Right ventricle myocardium superior (tissue), 1 donor: ENCODE measurements around the gene MIDN. TPM values are rescaled to one million over a fixed set of nuclear protein-coding genes. Genes with fewer than 3 reads are reported as not detected.
"Not testable (repeated sequence)": the region's sequence is repeated elsewhere in the genome, so short reads cannot be mapped to it uniquely, and the experiment has no call there.

Experiments
- ATAC-seq: fragments of 200-7000 bp; cut with Tn5 transposase; one replicate; pipeline ENCODE4 v1.9.1; 2020; ENCODE audit warnings: mild to moderate bottlenecking; ENCODE audit not compliant: poor library complexity
- DNase-seq: peaks from one replicate; pipeline ENCODE4 v3.0.0-alpha.2; 2020
- intact Hi-C: fragments of 100-400 bp; cut with DNase I; formaldehyde crosslinking; loops from one replicate; pipeline ENCODE4 v1.11.2; 2022
- total RNA-seq: library from RNA; stranded (reverse); fragmentation: NEBNext Ultra II Directional; extraction: Animal tissue kit (Norgen Biotek cat#: 25700); gene quantifications from one replicate; pipeline ENCODE4 v1.2.1, GENCODE V29; 2021
- donor health status: DM: no; HTN: yes; CAD: no; lungs with severe emphysema.

Gene MIDN
- total RNA-seq, 1 donor from 2014 or later: 54.1 TPM

- peak; percentile 93 for DNase-seq
- intact Hi-C loops: loop anchor here (10.0 kb wide), 1 partner anchor 215 kb away; the partner anchor contains the start of genes CNN2, RNU6-2 and TMEM259
- peak; percentile 55 for ATAC-seq
Observed at GRCh38 chr19:1239796-1240737, 8.3 kb upstream of the MIDN start.

- ATAC-seq (no peak), DNase-seq (no peak)
- intact Hi-C loops: no loop called here
Observed at GRCh38 chr19:1240925-1241324, 7.5 kb upstream of the MIDN start.

GRCh38 chr19:1241417-1242095 is 6.8 kb upstream of the MIDN start, which contains the start of gene ATP5F1D:
ATP5F1D (plus strand) TSS chr19:1241751; CDS start chr19:1241851, 100 bp downstream.
- peak; percentile 62 for ATAC-seq
- intact Hi-C loops: no loop called here
- DNase-seq: peak; percentile 98

GRCh38 chr19:1243768-1244692 is 4.4 kb upstream of the MIDN start:
- intact Hi-C loops: loop anchor here (2.0 kb wide), 1 partner anchor 25 kb away; the partner anchor contains the start of gene CIRBP
- DNase-seq (peak; percentile 92), ATAC-seq (peak; percentile 49)

- ATAC-seq (peak; percentile 36), DNase-seq (peak; percentile 91)
- intact Hi-C loops: loop anchor here (2.0 kb wide), 1 partner anchor 24 kb away; the partner anchor contains the start of gene CIRBP
Observed at GRCh38 chr19:1244693-1245451, 3.5 kb upstream of the MIDN start.

- ATAC-seq (peak; percentile 24), DNase-seq (peak; percentile 90)
Observed at GRCh38 chr19:1245494-1246264, 2.7 kb upstream of the MIDN start.

GRCh38 chr19:1246265-1247087 is 1.9 kb upstream of the MIDN start:
- intact Hi-C loops, ATAC-seq: not testable (repeated sequence)
- peak; percentile 63 for DNase-seq

More at GRCh38 chr19:1245494-1246264, 2.7 kb upstream of the MIDN start:
- intact Hi-C loops: loop anchor here (2.0 kb wide), 1 partner anchor 23 kb away; the partner anchor contains the start of gene CIRBP

- ATAC-seq (no peak), DNase-seq (no peak)
- intact Hi-C loops: no loop called here
Observed at GRCh38 chr19:1247748-1248138, 640 bp upstream of the MIDN start.

- intact Hi-C loops: no loop called here
- ATAC-seq: peak; percentile 15
- DNase-seq: peak; percentile 90
Observed at GRCh38 chr19:1248786-1249297, 459 bp downstream of the MIDN start.

- DNase-seq: peak; percentile 97
- ATAC-seq: peak; percentile 13
- intact Hi-C loops: no loop called here
Observed at GRCh38 chr19:1249298-1249989, 1.1 kb downstream of the MIDN start.

GRCh38 chr19:1249990-1250436 is 1.6 kb downstream of the MIDN start:
- ATAC-seq: no peak
- no peak for DNase-seq
- intact Hi-C loops: no loop called here

- intact Hi-C loops: no loop called here
- DNase-seq: peak; percentile 83
- no peak for ATAC-seq
Observed at GRCh38 chr19:1250437-1251260, 2.3 kb downstream of the MIDN start.

- no peak for ATAC-seq
- intact Hi-C loops: no loop called here
- DNase-seq: peak; percentile 89
Observed at GRCh38 chr19:1251330-1252220, 3.2 kb downstream of the MIDN start.
